8988T (cell line): ENCODE measurements around the gene CD4.

Experiments used
- DNase-seq: peaks from one replicate; pipeline ENCODE4 v3.0.0; 2011

Gene CD4

DNA sequence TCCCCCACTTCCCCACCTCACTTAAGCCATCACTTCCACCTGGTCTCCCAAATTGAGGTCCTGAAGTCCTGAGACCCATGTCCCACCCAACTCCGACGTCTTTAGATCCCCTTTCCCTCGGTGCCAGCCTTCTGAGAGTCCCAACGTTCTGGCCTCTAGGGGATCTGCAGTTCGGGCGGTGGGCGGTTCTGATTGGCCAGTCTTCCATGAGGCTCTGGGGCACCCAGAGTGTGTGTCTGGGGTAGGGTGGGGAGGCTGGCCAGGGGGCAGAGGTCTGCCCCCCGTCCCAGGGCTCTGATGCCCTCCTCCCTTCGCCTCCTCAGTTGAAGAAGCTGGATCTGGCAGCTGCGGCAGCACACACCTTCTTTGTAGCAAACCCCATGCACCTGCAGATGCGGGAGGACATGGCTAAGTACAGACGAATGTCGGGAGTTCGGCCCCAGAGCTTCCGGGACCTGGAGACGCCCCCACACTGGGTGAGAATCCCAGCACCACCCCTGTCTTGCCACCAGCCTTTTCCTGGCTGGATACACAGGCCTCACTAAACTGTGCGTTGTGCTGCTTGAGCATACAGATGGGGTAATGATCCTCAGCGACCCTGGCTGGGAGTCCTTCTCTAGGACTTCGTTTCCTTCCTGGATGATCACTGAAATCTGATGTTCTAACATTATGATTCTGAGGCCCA is 40.4 kb downstream of the CD4 start:
- no peak for DNase-seq

DNA sequence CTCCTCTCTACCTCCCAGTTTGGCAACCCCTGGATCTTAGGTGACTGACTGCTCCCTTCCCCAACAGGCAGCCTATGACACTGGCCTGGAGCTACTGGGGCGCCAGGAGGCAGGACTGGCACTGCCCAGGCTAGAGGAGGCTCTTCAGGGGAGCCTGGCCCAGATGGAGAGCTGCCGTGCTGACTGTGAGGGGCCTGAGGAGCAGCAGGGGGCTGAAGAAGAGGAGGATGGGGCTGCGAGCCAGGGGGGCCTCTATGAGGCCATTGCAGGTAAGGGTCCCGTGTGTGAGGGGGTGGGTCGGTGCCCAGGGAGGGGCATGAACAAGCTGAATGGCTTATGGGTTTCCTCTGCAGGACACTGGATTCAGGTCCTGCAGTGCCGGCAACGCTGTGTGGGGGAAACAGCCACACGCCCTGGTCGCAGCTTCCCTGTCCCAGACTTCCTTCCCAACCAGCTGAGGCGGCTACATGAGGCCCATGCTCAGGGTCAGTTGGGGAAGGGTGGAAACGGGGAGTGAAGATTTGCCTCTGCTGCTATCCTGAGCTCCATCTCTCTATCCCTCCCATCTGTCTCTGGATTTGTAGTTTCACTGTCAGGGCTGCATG is 41.1 kb downstream of the CD4 start:
- no peak for DNase-seq

GRCh38 chr12:6830999-6831398 is 41.7 kb downstream of the CD4 start:
- no peak for DNase-seq

DNA sequence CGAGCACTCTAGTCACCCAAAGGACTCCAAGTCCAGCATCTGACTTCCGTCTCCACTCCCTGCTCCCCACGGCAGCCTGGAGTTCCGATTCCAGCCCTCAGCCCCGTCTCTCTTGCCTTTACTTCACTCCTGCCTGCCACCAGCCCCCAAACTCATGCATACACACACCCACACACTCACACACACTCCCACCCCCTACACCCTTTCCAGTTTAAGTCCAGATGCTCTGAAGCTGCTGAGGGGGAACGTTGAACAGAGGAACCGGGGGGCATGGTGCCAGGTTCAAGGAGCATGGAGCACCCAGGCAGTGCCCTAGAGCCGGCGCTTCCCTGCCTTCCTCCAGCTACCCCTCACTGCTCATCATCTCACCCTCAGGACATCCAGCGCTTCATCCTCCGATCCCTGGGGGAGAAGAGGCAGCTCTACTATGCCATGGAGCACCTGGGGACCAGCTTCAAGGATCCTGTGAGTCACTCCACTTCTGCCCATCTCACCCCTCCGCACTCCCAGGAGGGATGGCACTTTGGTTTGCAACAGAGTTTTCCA is 42.2 kb downstream of the CD4 start:
- DNase-seq = no peak

- no peak for DNase-seq
Observed at GRCh38 chr12:6832125-6832524, 42.8 kb downstream of the CD4 start.

DNA sequence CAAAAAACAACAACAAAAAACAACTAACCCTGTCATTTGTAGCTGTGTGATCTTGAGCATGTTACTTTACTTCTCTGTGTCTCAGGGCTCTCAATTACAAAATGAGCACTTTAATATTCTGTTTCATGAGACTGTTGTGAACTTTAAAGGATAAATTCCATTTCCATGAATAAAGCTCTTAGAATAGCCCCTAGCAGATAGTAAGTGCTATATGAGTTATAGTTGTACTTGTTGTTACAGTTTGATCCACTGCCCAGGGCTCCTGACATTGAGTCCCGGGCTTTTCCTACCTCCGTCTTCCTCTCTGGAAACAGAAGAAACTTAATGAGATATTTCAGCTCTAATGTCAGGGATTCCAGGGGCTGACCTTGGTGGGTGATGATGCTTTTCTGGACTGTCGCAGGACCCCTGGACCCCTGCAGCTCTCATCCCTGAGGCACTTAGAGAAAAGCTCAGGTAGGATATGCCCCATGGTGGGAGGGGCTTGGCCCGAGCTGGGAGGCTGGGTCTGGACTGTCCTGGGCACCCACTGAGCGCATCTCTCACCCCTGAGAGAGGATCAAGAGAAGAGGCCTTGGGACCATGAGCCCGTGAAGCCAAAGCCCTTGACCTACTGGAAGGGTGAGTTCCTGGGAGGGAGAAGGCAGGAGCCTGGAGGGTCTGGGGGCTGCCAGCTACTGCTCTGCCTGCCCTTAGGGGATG is 44.0 kb downstream of the CD4 start:
- no peak for DNase-seq

DNA sequence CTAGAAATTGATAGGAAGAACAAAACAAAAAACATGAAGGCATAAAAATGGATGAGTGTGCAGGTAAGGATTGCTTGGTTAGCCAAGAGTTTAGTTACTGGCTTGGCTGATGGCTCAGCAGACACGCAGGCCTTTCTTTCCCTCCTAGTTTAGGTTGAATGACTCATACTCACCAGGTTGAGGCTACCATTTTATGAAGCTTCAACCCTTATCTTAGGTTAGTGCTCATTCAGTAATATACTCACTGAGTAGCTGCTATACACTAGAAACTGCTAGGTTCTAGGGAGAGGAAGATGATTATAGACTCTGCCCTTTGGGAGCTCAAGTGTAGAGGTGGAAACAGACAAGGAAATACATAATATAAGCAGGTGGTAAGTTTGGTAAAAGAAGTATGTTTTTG is 44.9 kb downstream of the CD4 start:
- no peak for DNase-seq

GRCh38 chr12:6834873-6835272 is 45.5 kb downstream of the CD4 start:
- no peak for DNase-seq

GRCh38 chr12:6836851-6837250 is 47.5 kb downstream of the CD4 start:
- no peak for DNase-seq

DNA sequence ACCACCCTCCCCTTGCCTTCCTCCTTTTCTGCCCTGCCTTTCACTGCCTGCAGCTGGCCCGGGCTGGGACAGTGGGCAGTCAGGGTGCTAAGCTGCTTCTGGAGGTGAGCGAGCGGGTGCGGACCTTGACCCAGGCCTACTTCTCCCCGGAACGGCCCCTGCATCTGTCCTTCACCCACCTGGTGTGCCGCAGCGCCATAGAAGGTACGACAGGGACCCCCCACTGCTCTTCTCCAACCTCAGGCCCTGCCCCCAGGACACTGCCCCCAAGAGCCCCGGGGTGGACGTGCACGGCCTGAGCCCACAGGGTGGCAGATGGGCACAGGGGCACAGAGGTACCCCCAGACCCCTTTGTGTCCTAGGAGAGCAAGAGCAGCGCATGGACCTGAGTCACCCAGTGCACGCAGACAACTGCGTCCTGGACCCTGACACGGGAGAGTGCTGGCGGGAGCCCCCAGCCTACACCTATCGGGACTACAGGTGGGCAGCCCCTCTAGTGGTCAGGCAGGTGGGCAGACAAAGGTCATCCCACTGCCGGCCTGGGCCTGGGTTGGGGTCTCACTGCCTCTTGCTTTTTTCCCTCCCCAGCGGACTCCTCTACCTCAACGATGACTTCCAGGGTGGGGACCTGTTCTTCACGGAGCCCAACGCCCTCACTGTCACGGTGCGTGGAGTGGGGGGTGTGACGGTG is 48.2 kb downstream of the CD4 start:
- DNase-seq = no peak

GRCh38 chr12:6838854-6839253 is 49.5 kb downstream of the CD4 start:
- DNase-seq = no peak

DNA sequence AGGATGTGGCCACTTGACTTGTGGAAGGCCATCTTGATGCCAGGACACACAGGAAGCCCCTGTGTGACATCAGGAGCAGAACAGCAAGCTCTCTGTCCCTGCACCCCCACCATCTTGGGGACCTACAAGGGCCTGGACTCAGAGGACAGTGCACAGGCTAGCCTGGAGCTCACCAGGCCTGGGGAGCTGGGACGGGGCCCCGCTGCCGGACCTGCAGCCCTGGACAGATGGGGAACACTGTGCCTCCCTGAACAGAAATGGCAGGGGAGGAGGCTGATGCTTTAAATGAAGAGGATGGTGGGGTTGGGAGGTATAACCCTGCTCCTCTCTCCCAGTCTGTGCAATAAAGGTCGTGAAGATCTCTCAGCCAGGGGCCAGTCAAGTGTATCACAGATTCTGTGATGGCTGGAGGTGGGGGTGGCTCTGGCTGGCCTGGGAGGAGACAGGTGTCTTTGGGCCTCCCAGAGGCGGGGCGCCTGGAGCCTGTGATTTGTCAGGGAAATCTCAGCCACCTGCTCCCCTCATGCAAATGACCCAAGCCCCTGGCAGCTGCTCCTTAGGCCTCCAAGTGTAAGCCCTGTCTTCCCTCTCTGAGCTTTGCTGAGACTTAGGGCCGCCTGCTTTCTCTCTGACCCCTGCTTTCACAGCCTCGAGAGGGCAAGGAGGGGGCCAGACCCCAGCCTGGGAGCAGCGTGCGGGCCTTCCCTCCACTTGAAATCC is 50.3 kb downstream of the CD4 start:
- DNase-seq = no peak

DNA sequence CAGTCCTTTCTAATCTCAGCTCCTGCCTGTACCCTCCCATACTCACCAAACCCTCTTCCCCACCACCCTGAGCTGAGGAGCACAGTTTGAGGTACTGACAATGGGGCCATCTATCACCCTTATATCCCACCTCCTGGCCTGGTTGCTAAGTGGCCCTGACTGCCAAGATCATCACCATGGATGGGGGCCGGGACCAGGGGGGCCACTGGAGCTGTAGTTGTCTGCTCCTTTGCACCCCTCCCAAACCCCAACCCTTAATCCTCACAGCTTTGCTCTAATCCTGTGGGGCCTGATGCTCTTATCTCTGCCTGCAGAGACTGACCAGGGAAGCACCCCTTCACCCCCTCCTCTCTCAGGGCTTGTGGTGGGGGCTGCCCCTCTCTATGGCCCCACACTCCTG is 51.0 kb downstream of the CD4 start:
- DNase-seq = no peak

DNA sequence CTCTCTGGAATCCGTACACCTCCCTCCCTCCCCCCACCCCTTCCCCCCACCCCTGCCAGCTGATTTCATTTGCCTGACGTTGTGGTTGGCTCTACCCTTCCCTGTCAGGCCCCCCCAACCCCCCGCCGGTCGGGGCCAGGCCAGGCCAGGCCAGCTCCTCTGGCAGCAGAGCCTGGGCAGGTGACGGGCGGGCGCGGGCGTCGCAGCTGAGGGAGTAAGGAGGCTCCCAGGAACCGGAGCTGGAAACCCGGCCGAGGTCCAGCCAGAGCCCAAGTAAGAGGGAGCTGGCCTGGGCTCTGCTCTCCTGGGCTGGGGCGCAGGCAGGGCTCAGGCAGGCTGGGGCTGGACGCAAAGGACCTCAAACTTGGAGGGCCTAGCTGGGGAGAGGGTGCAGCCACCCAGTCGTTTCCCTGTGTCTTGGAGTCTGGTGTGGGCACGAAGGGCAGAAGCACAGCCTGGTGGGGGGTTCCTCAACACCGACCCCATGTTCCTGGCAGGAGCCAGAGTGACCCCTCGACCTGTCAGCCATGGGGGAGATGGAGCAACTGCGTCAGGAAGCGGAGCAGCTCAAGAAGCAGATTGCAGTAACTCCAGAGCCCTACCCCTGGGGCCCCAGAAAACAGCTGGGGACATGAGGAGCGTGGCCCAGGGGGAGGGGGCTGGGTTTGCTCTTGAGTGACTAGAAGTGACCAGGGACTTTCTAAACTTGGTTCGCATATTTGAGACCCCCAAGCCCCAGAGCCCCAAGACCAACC is 51.6 kb downstream of the CD4 start, which contains the start of gene GNB3:
TSS of gene GNB3 (plus strand) at position 165 of the 755 bp plus-strand sequence. CDS start at position 528, 363 bp downstream.
- no peak for DNase-seq

- no peak for DNase-seq
Observed at GRCh38 chr12:6842075-6842474, 52.7 kb downstream of the CD4 start.

- no peak for DNase-seq
Observed at GRCh38 chr12:6843118-6843902, 54.0 kb downstream of the CD4 start.

DNA sequence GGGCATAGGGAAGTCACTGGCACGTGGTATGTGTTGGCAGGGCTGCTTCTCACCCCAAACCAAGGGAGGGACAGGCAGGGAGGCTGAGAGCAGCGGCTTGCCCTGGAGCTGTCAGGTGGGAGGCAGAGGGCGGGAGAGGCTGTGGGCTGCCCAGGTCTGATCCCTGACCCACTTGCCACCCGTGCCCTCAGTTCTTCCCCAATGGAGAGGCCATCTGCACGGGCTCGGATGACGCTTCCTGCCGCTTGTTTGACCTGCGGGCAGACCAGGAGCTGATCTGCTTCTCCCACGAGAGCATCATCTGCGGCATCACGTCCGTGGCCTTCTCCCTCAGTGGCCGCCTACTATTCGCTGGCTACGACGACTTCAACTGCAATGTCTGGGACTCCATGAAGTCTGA is 56.1 kb downstream of the CD4 start:
- DNase-seq = no peak

DNA sequence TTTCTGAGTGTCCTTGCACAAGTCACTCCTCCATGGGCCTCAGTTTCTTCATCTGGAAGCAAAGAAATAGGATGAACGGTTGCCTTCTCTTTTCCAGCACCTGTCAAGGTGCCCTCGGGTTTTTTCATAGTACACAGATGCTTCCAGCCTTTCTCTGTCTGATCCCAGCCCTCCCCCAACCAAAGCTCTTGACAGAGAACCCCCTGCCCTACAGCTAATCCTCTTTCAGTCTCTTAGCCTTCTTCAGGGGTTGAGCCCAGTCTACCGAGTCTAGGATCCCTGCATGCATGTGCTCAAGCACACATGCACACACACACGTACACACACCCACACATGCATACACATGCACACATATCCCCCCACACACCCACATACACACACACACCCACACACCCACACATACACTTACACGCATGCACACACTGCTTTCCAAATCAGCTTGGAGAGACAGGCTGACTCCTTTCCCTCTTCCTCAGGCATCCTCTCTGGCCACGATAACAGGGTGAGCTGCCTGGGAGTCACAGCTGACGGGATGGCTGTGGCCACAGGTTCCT is 57.1 kb downstream of the CD4 start:
- DNase-seq = no peak

GRCh38 chr12:6847676-6848075 is 58.3 kb downstream of the CD4 start:
- DNase-seq = no peak

GRCh38 chr12:6849427-6849826 is 60.1 kb downstream of the CD4 start:
- no peak for DNase-seq
